HG03432 (cell line): Measurements from ENCODE around the gene NEK11.
"Not testable (repeated sequence)": the region's sequence is repeated elsewhere in the genome, so short reads cannot be mapped to it uniquely, and the experiment has no call there.

Source experiments
- ATAC-seq: cut with Tn5 transposase; IDR thresholded peaks from one replicate; pipeline ENCODE4 v1.9.1; 2021; ENCODE audit warnings: mild to moderate bottlenecking, moderate library complexity; ENCODE audit not compliant: unreplicated experiment

Gene NEK11

DNA sequence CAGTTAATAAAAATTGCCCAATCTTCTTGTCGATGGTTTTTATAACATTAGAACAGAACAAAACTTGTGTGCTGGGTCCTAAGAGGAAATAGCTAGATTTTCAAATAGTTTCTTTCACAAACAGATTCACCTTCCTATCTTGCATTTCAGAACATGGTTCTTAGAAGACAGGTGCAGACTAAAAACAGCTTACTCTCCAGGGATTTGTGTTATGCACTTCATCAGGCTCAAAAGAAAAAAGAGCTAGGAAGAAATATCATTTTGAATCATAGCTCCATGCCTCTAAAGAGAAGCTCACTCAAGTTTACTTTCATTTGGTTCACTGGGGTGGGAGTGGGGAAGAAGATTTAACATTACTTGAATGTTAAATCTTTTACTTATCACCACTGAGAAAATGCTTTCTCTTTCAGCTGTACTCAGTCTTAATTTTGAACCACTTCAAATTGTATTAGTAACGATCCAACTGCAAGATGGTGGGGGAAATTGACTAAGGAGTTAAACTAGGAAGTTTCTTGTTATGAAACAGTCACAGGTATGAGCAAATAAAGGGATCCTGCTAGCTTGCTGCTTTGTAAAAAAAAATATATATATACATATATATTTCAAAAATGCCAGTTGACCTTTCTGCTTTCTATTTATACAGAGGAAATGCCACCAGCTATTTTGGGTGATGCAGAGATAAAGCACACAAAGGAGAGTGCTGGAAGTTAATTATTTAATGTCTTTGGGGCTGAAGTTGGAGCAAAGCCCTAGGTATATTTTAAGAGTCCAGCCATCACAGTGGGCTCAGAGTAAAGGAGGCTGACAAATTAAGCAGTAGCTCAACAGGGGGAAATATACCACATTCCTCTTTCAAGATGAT, 326.6 kb downstream of the NEK11 start:
- ATAC-seq, result peak; percentile 44

DNA sequence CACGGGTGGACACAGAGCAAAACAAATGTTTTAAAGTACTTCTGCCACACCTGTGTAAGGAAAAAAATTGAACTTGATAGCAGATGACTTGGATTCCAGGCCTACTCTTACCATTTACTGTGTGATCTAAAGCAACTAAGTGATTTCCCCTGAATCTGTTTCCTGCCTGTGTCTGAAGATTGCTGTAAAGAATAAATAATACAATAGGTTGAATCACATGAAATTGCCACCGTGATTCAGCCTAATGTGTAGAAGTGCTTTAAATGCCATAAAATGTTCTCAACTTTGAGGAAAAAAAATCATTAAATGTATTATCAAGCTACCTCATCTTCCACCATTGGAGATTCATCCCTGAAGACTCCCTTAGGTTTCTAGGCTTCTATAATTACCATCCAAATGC, 327.3 kb downstream of the NEK11 start:
- ATAC-seq, result no peak

GRCh38 chr3:131356006-131356595, 329.4 kb downstream of the NEK11 start:
- ATAC-seq, result no peak

GRCh38 chr3:131357275-131357674, 330.6 kb downstream of the NEK11 start:
- no peak for ATAC-seq

GRCh38 chr3:131360191-131360755, 333.6 kb downstream of the NEK11 start:
- ATAC-seq, result no peak

GRCh38 chr3:131361066-131361463, 334.4 kb downstream of the NEK11 start:
- not testable (repeated sequence) for ATAC-seq

DNA sequence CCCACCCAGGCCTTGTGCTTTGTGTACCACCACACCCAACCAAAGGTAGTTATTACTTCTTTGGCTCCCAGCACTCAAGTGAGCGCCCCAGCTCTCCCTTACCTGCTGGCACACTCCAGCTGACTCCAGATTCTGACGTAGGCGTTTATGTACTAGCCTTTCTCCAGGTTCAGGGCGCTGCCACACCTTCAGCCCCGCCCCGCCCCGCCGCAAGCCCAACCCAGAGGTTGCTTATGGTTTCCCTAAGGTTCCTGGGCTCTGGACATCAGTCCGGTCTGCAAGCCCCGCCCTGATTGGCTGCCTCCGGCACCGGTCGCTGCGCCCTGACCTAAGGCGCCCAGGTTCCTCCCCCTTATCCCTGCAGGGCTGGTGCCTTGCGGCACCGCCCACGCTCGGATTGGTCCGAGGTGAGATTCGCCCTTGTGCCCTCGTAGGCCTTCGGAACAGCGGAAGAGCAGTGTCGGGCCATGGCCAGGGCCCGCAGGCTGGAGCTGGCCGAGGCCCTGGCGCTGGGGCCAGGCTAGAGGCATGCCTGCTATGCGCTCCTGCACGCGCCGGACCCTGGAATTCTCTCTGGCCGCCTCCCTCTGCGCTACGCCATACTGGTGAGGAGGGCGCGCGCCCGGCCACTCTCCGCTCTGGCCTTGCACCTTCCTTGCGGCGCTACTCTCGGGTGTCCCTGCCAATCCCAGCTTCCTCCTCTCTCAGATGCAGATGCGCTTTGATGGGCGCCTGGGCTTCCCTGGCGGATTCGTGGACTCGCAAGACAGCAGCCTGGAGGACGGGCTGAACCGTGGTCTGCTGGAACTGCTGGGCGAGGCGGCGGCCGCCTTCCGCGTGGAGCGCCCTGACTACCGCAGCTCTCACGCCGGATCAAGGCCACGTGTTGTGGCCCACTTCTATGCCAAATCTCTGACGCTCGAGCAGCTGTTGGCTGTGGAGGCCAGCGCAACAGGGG, 335.1 kb downstream of the NEK11 start:
- ATAC-seq, result peak; percentile 98

- ATAC-seq, result no peak
Measured at GRCh38 chr3:131363275-131363674, 336.6 kb downstream of the NEK11 start.

- ATAC-seq, result no peak
Measured at GRCh38 chr3:131370935-131371687, 344.4 kb downstream of the NEK11 start.

GRCh38 chr3:131371688-131372066, 345.0 kb downstream of the NEK11 start:
- ATAC-seq, result no peak

DNA sequence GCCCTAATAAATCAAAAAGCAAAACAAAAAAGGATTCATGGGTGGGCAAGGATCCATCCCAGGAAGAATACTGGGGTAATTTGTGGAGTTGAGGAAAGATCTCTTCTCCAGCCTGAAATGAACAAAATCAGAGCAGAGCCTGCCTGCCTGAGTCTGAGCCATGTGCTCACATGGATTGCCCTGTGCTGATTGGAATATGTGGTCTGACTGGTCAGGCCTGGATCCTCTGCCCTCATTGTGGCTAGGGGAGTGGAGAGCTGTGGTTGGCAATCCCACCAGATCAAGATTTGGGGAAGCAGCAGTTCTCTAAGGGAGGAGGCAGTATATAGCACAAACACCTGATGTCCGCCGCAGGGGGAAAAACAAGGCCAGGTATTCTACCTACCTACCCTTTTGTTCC, 348.1 kb downstream of the NEK11 start:
- ATAC-seq, result no peak

- ATAC-seq, result peak; percentile 25
Measured at GRCh38 chr3:131380821-131381444, 354.3 kb downstream of the NEK11 start.

DNA sequence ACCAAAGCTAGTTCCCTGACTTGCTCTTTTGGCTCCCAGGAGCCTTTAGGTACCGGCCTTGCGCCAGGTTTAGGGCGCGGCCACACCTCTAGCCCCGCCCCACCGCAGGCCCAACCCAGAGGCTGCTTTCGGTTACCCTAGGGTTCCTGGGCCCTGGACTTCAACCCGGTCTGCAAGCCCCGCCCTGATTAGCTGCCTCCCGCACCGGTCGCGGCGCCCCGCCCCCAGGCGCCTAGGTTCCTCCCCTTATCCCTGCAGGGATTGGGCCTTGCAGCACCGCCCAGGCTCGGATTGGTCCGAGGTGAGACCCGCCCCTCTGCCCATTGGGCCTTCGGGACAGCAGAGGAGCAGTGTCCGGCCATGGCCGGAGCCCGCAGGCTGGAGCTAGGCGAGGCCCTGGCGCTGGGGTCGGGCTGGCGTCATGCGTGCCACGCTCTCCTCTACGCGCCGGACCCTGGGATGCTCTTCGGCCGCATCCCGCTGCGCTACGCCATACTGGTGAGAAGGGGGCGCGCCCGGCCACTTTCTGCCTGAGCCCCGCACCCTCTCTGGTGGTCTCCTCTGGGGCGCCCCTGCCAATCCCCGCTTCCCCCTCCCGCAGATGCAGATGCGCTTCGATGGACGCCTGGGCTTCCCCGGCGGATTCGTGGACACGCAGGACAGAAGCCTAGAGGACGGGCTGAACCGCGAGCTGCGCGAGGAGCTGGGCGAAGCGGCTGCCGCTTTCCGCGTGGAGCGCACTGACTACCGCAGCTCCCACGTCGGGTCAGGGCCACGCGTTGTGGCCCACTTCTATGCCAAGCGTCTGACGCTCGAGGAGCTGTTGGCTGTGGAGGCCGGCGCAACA, 355.0 kb downstream of the NEK11 start, which contains the start of gene NUDT16:
Gene NUDT16, plus strand, starts transcription at position 330 of the 847 bp plus-strand sequence. Its CDS starts 31 bp downstream, at position 361.
- ATAC-seq, result peak; percentile 99

DNA sequence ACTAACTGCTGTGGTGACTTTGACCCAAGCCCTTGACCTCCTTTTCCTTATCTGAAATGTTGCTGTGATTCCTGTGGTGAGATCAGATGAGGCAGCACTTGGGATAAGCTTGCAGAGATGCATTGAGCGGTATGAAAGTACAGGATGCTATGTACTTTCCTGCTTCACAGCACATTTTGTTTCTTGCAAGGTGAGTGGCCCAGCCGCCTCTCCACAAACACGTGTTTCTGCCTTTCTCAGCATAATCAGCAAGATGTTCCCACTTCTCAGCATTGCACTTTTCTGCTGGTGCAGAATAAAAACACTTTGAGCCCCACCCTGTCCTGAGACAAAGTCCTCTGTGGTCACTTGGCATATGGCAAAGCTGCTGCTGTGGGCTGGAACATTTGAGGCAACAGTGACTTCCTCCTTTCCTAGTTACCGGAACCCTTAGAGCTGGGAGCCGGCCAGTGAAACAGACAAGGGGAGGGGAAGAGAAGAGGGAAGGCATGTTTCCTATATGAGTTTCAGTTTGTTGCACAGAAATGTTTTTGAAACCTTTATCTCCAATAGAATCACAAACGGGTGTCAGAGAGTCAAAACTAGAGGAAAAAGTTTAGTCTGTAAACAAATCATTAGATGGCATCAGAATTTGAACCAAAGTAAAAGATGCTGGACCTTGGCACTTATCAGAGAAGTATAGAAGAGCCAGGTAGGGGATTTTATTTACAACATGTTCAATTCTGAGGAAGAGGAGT, 359.9 kb downstream of the NEK11 start:
- no peak for ATAC-seq

DNA sequence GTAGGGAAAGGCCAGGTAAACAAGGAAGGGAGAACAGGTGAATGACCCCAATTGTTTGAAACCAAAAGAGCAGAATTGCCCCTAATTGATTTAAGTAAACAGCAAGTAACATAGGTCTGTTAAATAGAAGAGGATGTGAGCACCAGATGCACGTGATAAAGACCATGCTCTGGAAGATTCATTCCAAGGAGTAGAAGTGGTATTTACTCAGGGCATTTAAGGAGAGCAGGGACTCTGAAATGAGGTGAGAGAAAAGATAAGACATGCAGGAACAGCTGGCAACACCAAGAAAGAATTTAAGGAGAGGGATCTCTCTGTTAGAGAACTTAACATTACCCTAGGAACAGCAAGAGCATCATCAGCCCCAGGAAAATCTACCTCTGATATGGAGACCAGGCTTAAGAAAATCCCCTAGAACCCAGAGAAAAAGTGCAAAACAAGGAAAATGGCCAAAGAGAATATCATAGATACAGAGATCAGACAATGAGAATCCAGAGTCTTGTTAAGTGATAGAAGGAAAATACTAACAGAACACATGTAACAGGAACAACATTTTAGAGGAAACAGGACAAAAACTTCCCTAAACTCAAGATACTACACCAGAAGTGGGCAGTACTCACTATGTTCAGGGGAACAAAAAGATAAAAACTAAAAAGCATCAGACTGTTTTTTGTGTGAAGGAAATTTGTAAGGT, 361.3 kb downstream of the NEK11 start:
- no peak for ATAC-seq

- ATAC-seq, result no peak
Measured at GRCh38 chr3:131388490-131388799, 361.8 kb downstream of the NEK11 start.

DNA sequence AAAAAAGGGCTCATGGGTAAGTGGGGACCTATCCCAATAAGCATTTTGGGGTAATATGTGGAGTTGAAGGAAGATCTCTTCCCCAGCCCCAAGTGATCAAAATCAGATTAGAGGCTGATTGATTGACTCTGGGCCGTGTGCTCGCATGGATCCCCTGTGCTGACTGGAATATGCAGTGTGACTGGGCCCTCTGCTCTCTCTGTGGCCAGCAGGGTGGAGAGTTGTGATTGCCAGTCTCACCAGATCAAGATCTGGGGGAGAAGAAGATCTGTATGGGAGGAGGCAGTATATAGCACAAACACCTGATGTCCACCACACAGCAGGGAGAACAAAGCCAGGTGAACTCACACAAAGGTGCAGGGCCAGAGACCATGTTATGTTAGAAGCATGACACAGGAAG, 363.7 kb downstream of the NEK11 start:
- no peak for ATAC-seq

DNA sequence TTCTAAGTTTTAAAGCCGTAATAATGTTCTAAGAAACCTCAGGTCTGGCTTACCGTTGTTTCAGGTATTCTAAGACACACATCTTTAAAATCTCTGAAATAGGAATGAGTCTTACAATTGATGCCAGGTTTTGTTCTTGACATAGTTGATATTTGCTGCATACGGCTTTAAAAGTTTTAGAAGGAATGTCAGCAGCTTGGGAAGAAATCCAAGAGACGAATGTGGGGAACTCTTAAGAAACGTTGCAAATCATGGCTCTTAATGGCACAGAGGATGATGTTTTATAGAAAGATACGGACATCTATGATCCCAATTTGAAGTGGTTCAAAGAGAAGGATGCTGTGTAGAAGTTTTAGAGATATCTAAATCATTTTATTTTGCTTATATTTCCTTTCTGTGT, 366.4 kb downstream of the NEK11 start:
- ATAC-seq, result no peak
